Stimulated activated CD4-positive, alpha-beta T cell treated with anti-CD3 and anti-CD28 coated beads, TNF-alpha, amount 100 ng/mL, for 48 hours (primary cell): ENCODE measurements around the gene COBL.

Experiments
- DNase-seq, 3 donors: peaks; one replicate each; pipeline ENCODE4 v3.0.0-alpha.2; 2020; ENCODE audit warnings: low read depth in 3 of 3

COBL gene

GRCh38 chr7:51146816-51147586, 169.6 kb downstream of the COBL start:
- DNase-seq = no peak

- no peak for DNase-seq
These were observed 172.4 kb downstream of the COBL start for GRCh38 chr7:51144178-51144577.

GRCh38 chr7:51142741-51143385, 173.7 kb downstream of the COBL start:
- DNase-seq = no peak

- DNase-seq = no peak
These were observed 175.1 kb downstream of the COBL start for GRCh38 chr7:51141451-51142003.

GRCh38 chr7:51140199-51141164, 176.1 kb downstream of the COBL start:
- no peak for DNase-seq

GRCh38 chr7:51139796-51140195, 176.8 kb downstream of the COBL start:
- DNase-seq = no peak

GRCh38 chr7:51138123-51139085, 178.2 kb downstream of the COBL start:
- no peak for DNase-seq

- DNase-seq = no peak
These were observed 181.0 kb downstream of the COBL start for GRCh38 chr7:51135576-51135975.

- no peak for DNase-seq
These were observed 182.6 kb downstream of the COBL start for GRCh38 chr7:51134013-51134441.

- no peak for DNase-seq
These were observed 183.9 kb downstream of the COBL start for GRCh38 chr7:51132661-51133060.

- no peak for DNase-seq
These were observed 186.8 kb downstream of the COBL start for GRCh38 chr7:51129527-51130472.

- no peak for DNase-seq
These were observed 187.8 kb downstream of the COBL start for GRCh38 chr7:51128545-51129435.

GRCh38 chr7:51127618-51127904, 189.0 kb downstream of the COBL start:
- DNase-seq = no peak

- no peak for DNase-seq
These were observed 189.6 kb downstream of the COBL start for GRCh38 chr7:51126813-51127617.

GRCh38 chr7:51126324-51126723, 190.3 kb downstream of the COBL start:
- DNase-seq = no peak

- no peak for DNase-seq
These were observed 192.3 kb downstream of the COBL start for GRCh38 chr7:51124321-51124720.

GRCh38 chr7:51123322-51124019, 193.1 kb downstream of the COBL start:
- DNase-seq = peak; percentile 50 to 81 (median 61)
